Measurements from ENCODE around the gene PTPRC. TPM values are rescaled to one million over a fixed set of nuclear protein-coding genes. Genes with fewer than 3 reads are reported as not detected.

PTPRC gene
- total RNA-seq, 1 experiment from 2014 or later: not detected

DNA sequence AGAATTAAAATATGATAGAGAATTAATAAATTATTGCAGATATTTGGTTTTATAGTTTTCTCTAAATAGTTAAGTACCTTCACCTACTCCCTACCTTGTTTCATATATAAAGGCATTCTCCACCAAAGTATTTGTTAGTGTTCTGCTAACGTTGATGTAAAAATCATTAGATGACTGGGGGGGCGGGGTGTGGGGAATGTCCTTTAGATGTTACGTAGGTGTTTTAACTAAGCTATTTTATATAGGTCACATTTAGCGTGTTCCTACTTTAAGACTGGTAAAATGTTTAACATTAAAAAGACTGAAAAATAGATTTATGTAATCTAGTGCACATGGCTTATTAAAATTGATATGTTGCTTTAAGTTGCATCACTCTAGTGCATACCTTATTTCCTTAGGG lies 48.6 kb downstream of the PTPRC start:
- POLR2A ChIA-PET (ENCODE audit: low non-redundant PET): no interaction called here
- intact Hi-C loops (cut with micrococcal nuclease; ENCODE audit: unreplicated experiment): loop anchor here (2.0 to 10.0 kb wide), 7 partner anchors 220 to 1167 kb away; partner anchors contain the start of genes LHX9 and NEK7
- no TSS peak for BruUV-seq (replicated peaks)
- DNase-seq (ENCODE audit: low spot score): no peak
- Histone ChIP-seq H3K4me3 (ENCODE audit: low read depth, low read length, poor library complexity, severe bottlenecking) (no peak overlapping the region), H3K9me3 (ENCODE audit: low read depth, low read length, poor library complexity, severe bottlenecking) (no peaks in the 10 kb centered on the region), H3K27me3 (replicated peaks; ENCODE audit: insufficient read depth, low read depth, low read length, poor library complexity) (no peaks in the 10 kb centered on the region), H3K36me3 (ENCODE audit: insufficient read depth, low read length, poor library complexity, severe bottlenecking) (no peaks in the 10 kb centered on the region), H3K4me1 (ENCODE audit: insufficient read depth, low read length, poor library complexity, severe bottlenecking) (peaks cover 10% of the 10 kb centered on the region), H3K27ac (ENCODE audit: low read depth, low read length, poor library complexity, severe bottlenecking) (no peak overlapping the region)
- TF ChIP-seq EZH2 (IDR thresholded peaks at IDR 0.05; ENCODE audit: borderline replicate concordance, low read depth, low read length, poor library complexity, severe bottlenecking): no peak
- TF ChIP-seq, protein P1, sequence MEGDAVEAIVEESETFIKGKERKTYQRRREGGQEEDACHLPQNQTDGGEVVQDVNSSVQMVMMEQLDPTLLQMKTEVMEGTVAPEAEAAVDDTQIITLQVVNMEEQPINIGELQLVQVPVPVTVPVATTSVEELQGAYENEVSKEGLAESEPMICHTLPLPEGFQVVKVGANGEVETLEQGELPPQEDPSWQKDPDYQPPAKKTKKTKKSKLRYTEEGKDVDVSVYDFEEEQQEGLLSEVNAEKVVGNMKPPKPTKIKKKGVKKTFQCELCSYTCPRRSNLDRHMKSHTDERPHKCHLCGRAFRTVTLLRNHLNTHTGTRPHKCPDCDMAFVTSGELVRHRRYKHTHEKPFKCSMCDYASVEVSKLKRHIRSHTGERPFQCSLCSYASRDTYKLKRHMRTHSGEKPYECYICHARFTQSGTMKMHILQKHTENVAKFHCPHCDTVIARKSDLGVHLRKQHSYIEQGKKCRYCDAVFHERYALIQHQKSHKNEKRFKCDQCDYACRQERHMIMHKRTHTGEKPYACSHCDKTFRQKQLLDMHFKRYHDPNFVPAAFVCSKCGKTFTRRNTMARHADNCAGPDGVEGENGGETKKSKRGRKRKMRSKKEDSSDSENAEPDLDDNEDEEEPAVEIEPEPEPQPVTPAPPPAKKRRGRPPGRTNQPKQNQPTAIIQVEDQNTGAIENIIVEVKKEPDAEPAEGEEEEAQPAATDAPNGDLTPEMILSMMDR (conservative IDR thresholded peaks at IDR 0.05; ENCODE audit: low read depth, low read length): no peak
- CTCF ChIA-PET: no interaction called here

DNA sequence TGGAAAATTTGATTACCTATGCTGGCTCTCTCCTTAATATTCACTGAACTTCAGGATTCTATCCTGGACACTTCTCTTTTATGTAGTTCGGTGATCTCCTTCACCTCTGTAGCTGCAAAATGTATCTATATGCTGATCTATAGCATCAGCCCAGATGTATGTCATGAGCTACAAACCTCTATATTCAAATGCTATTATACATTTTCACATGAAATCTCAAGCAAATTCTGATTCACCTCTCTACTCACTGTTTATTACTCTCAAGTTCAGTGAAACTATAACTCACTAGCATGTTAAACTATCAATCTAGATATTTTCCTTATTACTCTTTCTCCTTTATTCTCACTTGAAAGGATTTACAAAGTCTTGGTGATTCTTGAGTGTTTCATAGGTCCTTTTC lies 52.2 kb downstream of the PTPRC start:
- no peaks in the 10 kb centered on the region for H3K4me1 ChIP-seq (ENCODE audit: insufficient read depth, low read length, poor library complexity, severe bottlenecking)
- no peaks in the 10 kb centered on the region for H3K9me3 ChIP-seq (ENCODE audit: low read depth, low read length, poor library complexity, severe bottlenecking)
- H3K36me3 ChIP-seq (ENCODE audit: insufficient read depth, low read length, poor library complexity, severe bottlenecking): no peaks in the 10 kb centered on the region
- intact Hi-C loops (cut with micrococcal nuclease; ENCODE audit: unreplicated experiment): no loop called here
- no peak overlapping the region for H3K4me3 ChIP-seq (ENCODE audit: low read depth, low read length, poor library complexity, severe bottlenecking)
- H3K27me3 ChIP-seq (replicated peaks; ENCODE audit: insufficient read depth, low read depth, low read length, poor library complexity): no peaks in the 10 kb centered on the region
- ChIA-PET POLR2A (ENCODE audit: low non-redundant PET) (no interaction called here), CTCF (no interaction called here)
- no peak overlapping the region for H3K27ac ChIP-seq (ENCODE audit: low read depth, low read length, poor library complexity, severe bottlenecking)
- no peak for DNase-seq (ENCODE audit: low spot score)
- TF ChIP-seq, protein P1 (conservative IDR thresholded peaks at IDR 0.05; ENCODE audit: low read depth, low read length): no peak
- no peak for TF ChIP-seq EZH2 (IDR thresholded peaks at IDR 0.05; ENCODE audit: borderline replicate concordance, low read depth, low read length, poor library complexity, severe bottlenecking)
- no TSS peak for BruUV-seq (replicated peaks)

DNA sequence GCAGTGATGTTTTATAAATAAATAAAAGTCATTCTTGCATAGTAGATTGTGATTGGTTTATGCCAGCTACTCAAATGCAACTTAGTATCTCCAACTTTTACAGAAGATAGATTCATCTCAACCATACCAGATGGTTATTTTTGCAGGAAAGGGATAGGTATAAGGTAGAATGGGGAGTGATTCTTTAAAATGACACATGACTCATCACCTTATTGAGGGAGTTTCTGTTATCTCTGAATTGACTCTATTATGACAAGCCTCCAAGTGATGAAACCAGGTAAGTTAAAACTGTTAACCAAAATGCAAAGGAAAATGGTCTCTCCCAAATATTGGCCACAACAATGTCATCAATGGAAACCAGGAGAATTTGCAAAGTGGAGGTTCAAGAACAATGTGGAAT lies 54.5 kb downstream of the PTPRC start:
- Histone ChIP-seq H3K27ac (ENCODE audit: low read depth, low read length, poor library complexity, severe bottlenecking) (no peak overlapping the region), H3K27me3 (replicated peaks; ENCODE audit: insufficient read depth, low read depth, low read length, poor library complexity) (no peaks in the 10 kb centered on the region), H3K4me3 (ENCODE audit: low read depth, low read length, poor library complexity, severe bottlenecking) (no peak overlapping the region), H3K4me1 (ENCODE audit: insufficient read depth, low read length, poor library complexity, severe bottlenecking) (no peaks in the 10 kb centered on the region), H3K36me3 (ENCODE audit: insufficient read depth, low read length, poor library complexity, severe bottlenecking) (no peaks in the 10 kb centered on the region), H3K9me3 (ENCODE audit: low read depth, low read length, poor library complexity, severe bottlenecking) (no peaks in the 10 kb centered on the region)
- CTCF ChIA-PET: no interaction called here
- DNase-seq (ENCODE audit: low spot score): no peak
- TF ChIP-seq, protein P1 (conservative IDR thresholded peaks at IDR 0.05; ENCODE audit: low read depth, low read length): no peak
- no peak for TF ChIP-seq EZH2 (IDR thresholded peaks at IDR 0.05; ENCODE audit: borderline replicate concordance, low read depth, low read length, poor library complexity, severe bottlenecking)
- POLR2A ChIA-PET (ENCODE audit: low non-redundant PET): no interaction called here
- intact Hi-C loops (cut with micrococcal nuclease; ENCODE audit: unreplicated experiment): no loop called here
- no TSS peak for BruUV-seq (replicated peaks)

All from A673 (cell line).